NCI-H2029 treated with DMSO at 0.1 percent for 48 hours (cell line): ENCODE results near the gene SNCB.
A peak's percentile ranks its signal among the peaks of the same experiment; 100 is the strongest.

Experiments used
- DNase-seq: peaks from one replicate; lab custom pipeline; 2025; lab: John Stamatoyannopoulos, UW

The SNCB gene

GRCh38 chr5:176574297-176574591, 56.1 kb downstream of the SNCB start:
- DNase-seq: no peak

DNA sequence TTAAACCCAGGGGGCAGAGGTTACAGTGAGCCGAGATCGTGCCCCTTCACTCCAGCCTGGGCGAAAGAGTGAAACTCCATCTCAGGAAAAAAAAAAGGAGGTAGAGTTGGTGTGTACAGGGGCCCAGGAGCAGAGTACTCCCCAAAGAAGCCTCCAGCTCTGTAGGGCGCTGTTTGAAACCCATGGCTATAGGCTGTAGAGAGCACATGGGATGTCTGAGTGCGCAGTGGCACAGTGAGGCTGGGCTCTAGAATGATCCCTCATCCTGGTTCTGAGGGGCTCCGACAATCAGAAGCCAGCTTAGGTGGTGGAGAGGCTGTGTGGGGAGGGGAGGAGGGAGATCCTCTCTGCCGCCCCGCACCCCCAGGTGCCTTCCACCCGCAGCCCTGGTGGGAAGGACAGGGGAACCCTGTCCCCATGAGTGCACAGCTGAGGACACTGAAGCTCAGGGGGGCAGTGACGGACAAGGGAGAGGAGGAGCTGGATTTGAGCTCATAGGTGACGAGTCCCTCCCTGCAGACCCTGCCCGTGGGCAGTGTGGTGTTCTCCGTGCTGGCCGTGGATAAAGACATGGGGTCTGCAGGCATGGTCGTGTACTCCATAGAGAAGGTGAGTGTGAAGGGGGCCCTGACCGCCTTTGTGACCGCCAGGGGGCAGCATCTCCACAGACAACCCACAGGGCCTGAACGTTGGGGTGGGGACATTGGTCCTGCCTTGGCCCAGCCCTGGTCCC, 56.6 kb downstream of the SNCB start:
- peak; percentile 11 for DNase-seq
